Smooth muscle cell (in vitro differentiated cells): ENCODE results near the gene SLC16A10. TPM values are rescaled to one million over a fixed set of nuclear protein-coding genes. Genes with fewer than 3 reads are reported as not detected.
"Not testable (repeated sequence)": the region's sequence is repeated elsewhere in the genome, so short reads cannot be mapped to it uniquely, and the experiment has no call there.

Experiments
- DNase-seq: peaks from one replicate; lab custom pipeline; 2025; ENCODE audit not compliant: unreplicated experiment; lab: John Stamatoyannopoulos, UW
- H2AFZ ChIP-seq: fragments of 200-600 bp; sonication (generic); 2 replicates; pipeline ENCODE4 v1.6.0; 2016; ENCODE audit warnings: antibody characterized with exemption, low read depth, mild to moderate bottlenecking
- H3F3A ChIP-seq: fragments of 200-600 bp; sonication (generic); 2 replicates; pipeline ENCODE4 v1.6.0; 2017; ENCODE audit warnings: antibody characterized with exemption, low read depth
- H3K27ac ChIP-seq: fragments of 200-600 bp; sonication (generic); 2 replicates; pipeline ENCODE4 v1.5.1; 2016; ENCODE audit warnings: low read depth, mild to moderate bottlenecking
- H3K27me3 ChIP-seq: fragments of 200-600 bp; sonication (generic); 2 replicates; pipeline ENCODE4 v1.6.1; 2016; ENCODE audit warnings: low read depth, mild to moderate bottlenecking
- H3K36me3 ChIP-seq: fragments of 200-600 bp; sonication (generic); 2 replicates; pipeline ENCODE4 v1.5.1; 2016; ENCODE audit warnings: low read depth
- H3K4me1 ChIP-seq: fragments of 200-600 bp; sonication (generic); 2 replicates; pipeline ENCODE4 v1.5.1; 2016; ENCODE audit warnings: low read depth
- H3K4me2 ChIP-seq: fragments of 200-600 bp; sonication (generic); 2 replicates; pipeline ENCODE4 v1.6.0; 2016; ENCODE audit warnings: mild to moderate bottlenecking
- H3K4me3 ChIP-seq: fragments of 200-600 bp; sonication (generic); 2 replicates; pipeline ENCODE4 v1.5.1; 2016; ENCODE audit warnings: mild to moderate bottlenecking
- H3K79me2 ChIP-seq: fragments of 200-600 bp; sonication (generic); 2 replicates; pipeline ENCODE4 v1.6.0; 2016; ENCODE audit warnings: low read depth, mild to moderate bottlenecking
- H3K9ac ChIP-seq: fragments of 200-600 bp; sonication (generic); 2 replicates; pipeline ENCODE4 v1.6.0; 2016; ENCODE audit warnings: low read depth
- H3K9me3 ChIP-seq: fragments of 200-600 bp; sonication (generic); replicated peaks from 2 replicates; pipeline ENCODE4 v1.5.1; 2016; ENCODE audit warnings: low read depth
- H4K20me1 ChIP-seq: fragments of 200-600 bp; sonication (generic); 2 replicates; pipeline ENCODE4 v1.6.0; 2016; ENCODE audit warnings: low read depth
- CTCF ChIP-seq: fragments of 200-600 bp; sonication (generic); IDR thresholded peaks from 2 replicates; pipeline ENCODE4 v1.5.1; 2017; ENCODE audit warnings: borderline replicate concordance, mild to moderate bottlenecking, antibody characterized with exemption; ENCODE audit not compliant: insufficient read depth, poor library complexity, severe bottlenecking
- WGBS: methylation state at CpG from one replicate; pipeline ENCODE4 v1.1.7; 2016; ENCODE audit warnings: low lambda C conversion rate; 5-methylcytosine and 5-hydroxymethylcytosine counted together
- polyA plus RNA-seq: library from polyadenylated mRNA; unstranded; fragments of >200 nt; fragmentation: Nextera tagmentation; extraction: Ambion mirVana; gene quantifications from 2 replicates; pipeline ENCODE4 v1.2.1, GENCODE V29; 2016
- total RNA-seq: library from RNA; depleted of rRNA; stranded (reverse); fragments of >200 nt; gene quantifications from 2 replicates; pipeline ENCODE4 v1.2.3, GENCODE V29; 2014

Gene SLC16A10
- total and polyA plus RNA-seq, 2 experiments from 2014 or later, result 0.87 to 1.4 TPM

GRCh38 chr6:111091987-111092386 lies 4.7 kb downstream of the SLC16A10 start:
- Histone ChIP-seq H3K4me1 (peaks cover under 1% of the 10 kb centered on the region), H4K20me1 (no peaks in the 10 kb centered on the region), H3K27me3 (peaks cover 50% of the 10 kb centered on the region), H3K9ac (no peak overlapping the region), H3K79me2 (no peaks in the 10 kb centered on the region), H3K27ac (no peak overlapping the region), H3K36me3 (no peaks in the 10 kb centered on the region), H3K4me3 (no peak overlapping the region), H2AFZ (no peak overlapping the region), H3F3A (no peaks in the 10 kb centered on the region), H3K9me3 (no peaks in the 10 kb centered on the region), H3K4me2 (no peak overlapping the region)
- TF ChIP-seq CTCF, result no peak
- no peak for DNase-seq
- WGBS, result 93% methylated on average over 3 of the region's 3 CpGs

- 90% methylated on average over 1 of the region's 1 CpG for WGBS
- H3K4me3 ChIP-seq, result not testable (repeated sequence)
Observed at GRCh38 chr6:111095488-111095887, 8.2 kb downstream of the SLC16A10 start.

GRCh38 chr6:111096246-111096645 lies 8.9 kb downstream of the SLC16A10 start:
- TF ChIP-seq CTCF, result no peak
- no peak overlapping the region for H3K9ac ChIP-seq

More at GRCh38 chr6:111095488-111095887, 8.2 kb downstream of the SLC16A10 start:
- H2AFZ ChIP-seq, H3F3A ChIP-seq, H3K4me2 ChIP-seq, H4K20me1 ChIP-seq, H3K79me2 ChIP-seq, H3K36me3 ChIP-seq, H3K4me1 ChIP-seq, H3K9ac ChIP-seq, H3K27ac ChIP-seq, DNase-seq, H3K9me3 ChIP-seq: not testable (repeated sequence)
- H3K27me3 ChIP-seq, result peaks cover 16% of the 10 kb centered on the region

GRCh38 chr6:111098597-111098996 lies 11.3 kb downstream of the SLC16A10 start:
- H2AFZ ChIP-seq, result no peak overlapping the region
- TF ChIP-seq CTCF, result no peak
- DNase-seq, result no peak
- H3K4me1 ChIP-seq, result no peaks in the 10 kb centered on the region
- no peaks in the 10 kb centered on the region for H4K20me1 ChIP-seq
- H3F3A ChIP-seq, result no peaks in the 10 kb centered on the region
- H3K27ac ChIP-seq, result no peak overlapping the region
- no peak overlapping the region for H3K4me2 ChIP-seq
- H3K9ac ChIP-seq, result no peak overlapping the region
- H3K36me3 ChIP-seq, result no peaks in the 10 kb centered on the region
- H3K4me3 ChIP-seq, result no peak overlapping the region
- WGBS, result 73% methylated on average over 2 of the region's 2 CpGs
- no peaks in the 10 kb centered on the region for H3K79me2 ChIP-seq
- H3K27me3 ChIP-seq, result no peaks in the 10 kb centered on the region
- H3K9me3 ChIP-seq, result no peaks in the 10 kb centered on the region

More at GRCh38 chr6:111096246-111096645, 8.9 kb downstream of the SLC16A10 start:
- Histone ChIP-seq H3F3A (no peaks in the 10 kb centered on the region), H3K9me3 (no peaks in the 10 kb centered on the region), H2AFZ (no peak overlapping the region), H3K27me3 (peaks cover 9% of the 10 kb centered on the region), H3K4me2 (no peak overlapping the region), H3K4me3 (no peak overlapping the region), H3K79me2 (no peaks in the 10 kb centered on the region), H3K4me1 (no peaks in the 10 kb centered on the region), H3K36me3 (no peaks in the 10 kb centered on the region), H4K20me1 (no peaks in the 10 kb centered on the region), H3K27ac (no peak overlapping the region)
- WGBS, result 90% methylated on average over 3 of the region's 3 CpGs
- no peak for DNase-seq
